ENCODE data around the gene SPDYC. TPM values are rescaled to one million over a fixed set of nuclear protein-coding genes. Genes with fewer than 3 reads are reported as not detected.

Gene SPDYC
- total and polyA plus RNA-seq, 12 donors, result not detected

GRCh38 chr11:65157336-65157735, 12.7 kb upstream of the SPDYC start:
- intact Hi-C loops (cut with DNase I), result no loop called here
- H3K4me1 ChIP-seq, result peaks cover 0 to 7% (median 0%) of the 10 kb centered on the region in 9 donors
- ATAC-seq (no peak), DNase-seq (no peak)
- no peaks in the 10 kb centered on the region for H3K27me3 ChIP-seq
- WGBS, 2 donors, result 67 to 77% methylated on average over 3 of the region's 3 CpGs
- H3K9me3 ChIP-seq, result no peaks in the 10 kb centered on the region
- no peak overlapping the region for H3K27ac ChIP-seq
- no peak overlapping the region for H3K4me3 ChIP-seq
- TF ChIP-seq, protein P1, sequence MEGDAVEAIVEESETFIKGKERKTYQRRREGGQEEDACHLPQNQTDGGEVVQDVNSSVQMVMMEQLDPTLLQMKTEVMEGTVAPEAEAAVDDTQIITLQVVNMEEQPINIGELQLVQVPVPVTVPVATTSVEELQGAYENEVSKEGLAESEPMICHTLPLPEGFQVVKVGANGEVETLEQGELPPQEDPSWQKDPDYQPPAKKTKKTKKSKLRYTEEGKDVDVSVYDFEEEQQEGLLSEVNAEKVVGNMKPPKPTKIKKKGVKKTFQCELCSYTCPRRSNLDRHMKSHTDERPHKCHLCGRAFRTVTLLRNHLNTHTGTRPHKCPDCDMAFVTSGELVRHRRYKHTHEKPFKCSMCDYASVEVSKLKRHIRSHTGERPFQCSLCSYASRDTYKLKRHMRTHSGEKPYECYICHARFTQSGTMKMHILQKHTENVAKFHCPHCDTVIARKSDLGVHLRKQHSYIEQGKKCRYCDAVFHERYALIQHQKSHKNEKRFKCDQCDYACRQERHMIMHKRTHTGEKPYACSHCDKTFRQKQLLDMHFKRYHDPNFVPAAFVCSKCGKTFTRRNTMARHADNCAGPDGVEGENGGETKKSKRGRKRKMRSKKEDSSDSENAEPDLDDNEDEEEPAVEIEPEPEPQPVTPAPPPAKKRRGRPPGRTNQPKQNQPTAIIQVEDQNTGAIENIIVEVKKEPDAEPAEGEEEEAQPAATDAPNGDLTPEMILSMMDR (IDR thresholded peaks at IDR 0.05), result no peak
- H3K36me3 ChIP-seq, result no peaks in the 10 kb centered on the region

DNA sequence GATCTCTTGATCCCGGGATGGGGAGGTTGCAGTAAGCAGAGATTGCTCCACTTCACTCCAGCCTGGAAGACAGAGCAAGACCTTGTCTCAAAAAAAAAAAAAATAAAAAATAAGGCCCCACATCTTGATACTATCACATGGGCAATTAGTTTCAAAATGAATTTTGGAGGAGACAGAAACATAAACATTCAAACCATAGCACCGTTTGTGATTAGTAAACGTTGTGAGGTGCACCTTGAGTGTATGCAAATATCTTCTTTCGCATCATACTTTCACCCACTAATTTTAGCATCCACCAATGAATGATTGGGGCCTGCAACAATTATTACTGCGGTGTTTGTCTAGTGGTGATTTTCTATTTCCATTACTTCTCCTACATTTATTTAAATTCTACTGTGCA, 11.0 kb upstream of the SPDYC start:
- DNase-seq (no peak), ATAC-seq (no peak)
- Histone ChIP-seq H3K27me3 (no peaks in the 10 kb centered on the region), H3K9me3 (no peaks in the 10 kb centered on the region), H3K4me3 (no peak overlapping the region), H3K27ac (no peak overlapping the region), H3K36me3 (no peaks in the 10 kb centered on the region), H3K4me1 (no peaks in the 10 kb centered on the region)
- 77 to 82% methylated on average over 5 of the region's 5 CpGs for WGBS, 2 donors
- intact Hi-C loops (cut with DNase I), result no loop called here
- TF ChIP-seq, protein P1 (IDR thresholded peaks at IDR 0.05), result no peak

DNA sequence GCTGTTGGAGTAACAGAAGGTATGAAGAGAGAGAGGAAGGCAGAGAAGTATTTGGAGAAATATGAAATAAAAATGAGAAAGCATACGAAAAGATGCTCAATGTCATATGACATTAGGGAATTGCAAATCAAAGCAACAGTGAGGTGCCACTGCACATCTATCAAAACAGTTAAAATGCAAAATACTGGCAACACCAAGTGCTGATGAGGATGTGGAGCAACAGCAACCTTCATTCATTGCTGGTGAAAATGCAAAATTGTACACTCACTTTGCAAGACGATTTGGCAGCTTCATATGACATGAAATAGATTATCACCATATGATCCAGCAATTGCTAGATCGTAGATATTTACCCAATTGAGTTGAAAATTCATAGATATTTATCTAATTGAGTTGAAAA, 9.4 kb upstream of the SPDYC start:
- H3K4me3 ChIP-seq, result no peak overlapping the region
- no peaks in the 10 kb centered on the region for H3K9me3 ChIP-seq
- no peak for ATAC-seq
- DNase-seq, result no peak
- TF ChIP-seq, protein P1 (IDR thresholded peaks at IDR 0.05), result no peak
- H3K27me3 ChIP-seq, result no peaks in the 10 kb centered on the region
- H3K4me1 ChIP-seq, result no peaks in the 10 kb centered on the region
- intact Hi-C loops (cut with DNase I), result no loop called here
- WGBS, 2 donors, result 80 to 81% methylated on average over 3 of the region's 3 CpGs
- H3K36me3 ChIP-seq, result no peaks in the 10 kb centered on the region
- H3K27ac ChIP-seq, result no peak overlapping the region

GRCh38 chr11:65163684-65164083, 6.3 kb upstream of the SPDYC start:
- H3K4me3 ChIP-seq, result no peak overlapping the region
- TF ChIP-seq, protein P1 (IDR thresholded peaks at IDR 0.05), result no peak
- ATAC-seq (no peak), DNase-seq (no peak)
- 83 to 87% methylated on average over 2 of the region's 2 CpGs for WGBS, 2 donors
- no peaks in the 10 kb centered on the region for H3K27me3 ChIP-seq
- no peak overlapping the region for H3K27ac ChIP-seq
- no peaks in the 10 kb centered on the region for H3K9me3 ChIP-seq
- no peaks in the 10 kb centered on the region for H3K4me1 ChIP-seq
- intact Hi-C loops (cut with DNase I), result no loop called here
- no peaks in the 10 kb centered on the region for H3K36me3 ChIP-seq
